ENCODE results near the gene NSMCE1. TPM values are rescaled to one million over a fixed set of nuclear protein-coding genes. Genes with fewer than 3 reads are reported as not detected.

NSMCE1 gene
- total and polyA plus RNA-seq, 2 of the 8 experiments (the other 6 are each of a cell fraction or from before 2014, with no cell fraction given): 8.1 to 16.6 TPM

GRCh38 chr16:27272076-27272475 lies 3.5 kb upstream of the NSMCE1 start:
- no peak overlapping the region for H3K14ac ChIP-seq (ENCODE audit: insufficient read length)
- ChIA-PET CTCF (ENCODE audit: partially characterized antibody) (interaction anchor here (0.8 to 1.3 kb wide), 2 partner anchors 21 to 244 kb away, joined by 3 to 4 read pairs; no protein-coding TSS in a partner anchor), POLR2A (ENCODE audit: partially characterized antibody) (interaction anchor here (1.1 kb wide), 1 partner anchor 32 kb away, joined by 3 read pairs; no protein-coding TSS in a partner anchor)
- DNase-seq (ENCODE audit: low read depth in 1 of 2, low spot score in 2 of 2) (no peak), FAIRE-seq (no peak)
- H3K4ac ChIP-seq (replicated peaks; ENCODE audit: insufficient read length, low read depth, low read length): no peak overlapping the region
- no peak overlapping the region for H3K4me2 ChIP-seq (ENCODE audit: insufficient read depth in 1 of 2, low read depth in 2 of 2, low read length in 2 of 2)
- no peak overlapping the region for H2AFZ ChIP-seq (ENCODE audit: low read length)
- no peaks in the 10 kb centered on the region for H3K79me2 ChIP-seq (ENCODE audit: control insufficient read depth in 1 of 2, insufficient read depth in 2 of 2, low read length in 2 of 2)
- no peaks in the 10 kb centered on the region for H3K9me3 ChIP-seq (ENCODE audit: insufficient read depth in 2 of 2, low read depth in 1 of 2, low read length in 1 of 2)
- H2BK12ac ChIP-seq (ENCODE audit: low read depth, low read length): no peak overlapping the region
- no peak overlapping the region for H3K56ac ChIP-seq (replicated peaks; ENCODE audit: insufficient read length, low read depth, low read length)
- H2BK5ac ChIP-seq (ENCODE audit: low read depth, low read length): no peak overlapping the region
- no peaks in the 10 kb centered on the region for H4K20me1 ChIP-seq (replicated peaks in 1 of 2; ENCODE audit: control insufficient read depth in 1 of 2, insufficient read depth in 2 of 2, low read length in 2 of 2)
- no peak overlapping the region for H2BK20ac ChIP-seq (ENCODE audit: low read length)
- no peak overlapping the region for H2BK15ac ChIP-seq (ENCODE audit: low read length)
- H3K18ac ChIP-seq (ENCODE audit: extremely low read depth, low read length): no peak overlapping the region
- no peaks in the 10 kb centered on the region; a peak in 1 of 8 replicates for H3K36me3 ChIP-seq (ENCODE audit: control insufficient read depth in 2 of 4, insufficient read depth in 4 of 4, low read length in 3 of 4)
- H3K79me1 ChIP-seq (ENCODE audit: low read depth, low read length): no peaks in the 10 kb centered on the region
- H3K23ac ChIP-seq (ENCODE audit: insufficient read length): no peak overlapping the region
- no peak overlapping the region for H2AK5ac ChIP-seq (ENCODE audit: low read depth, low read length)
- no peak overlapping the region for H4K91ac ChIP-seq (replicated peaks; ENCODE audit: insufficient read length, low read length)
- no peak overlapping the region for H3K4me3 ChIP-seq (ENCODE audit: extremely low read depth in 1 of 4, insufficient read depth in 2 of 4, low read depth in 3 of 4, low read length in 4 of 4)
- no peak overlapping the region for H3K27ac ChIP-seq (ENCODE audit: low read depth, low read length)
- H3K9ac ChIP-seq (replicated peaks in 1 of 4; ENCODE audit: extremely low read depth in 1 of 4, low read depth in 3 of 4, low read length in 3 of 4): no peak overlapping the region
- H3K4me1 ChIP-seq (replicated peaks in 1 of 4; ENCODE audit: control insufficient read depth in 3 of 4, insufficient read depth in 4 of 4, low read length in 3 of 4): peaks cover 0 to 9% (median 0%) of the 10 kb centered on the region in 4 experiments; a peak in 2 of 7 replicates
- H4K5ac ChIP-seq (ENCODE audit: insufficient read length, low read depth, low read length): no peak overlapping the region
- WGBS, 2 experiments (ENCODE audit: extremely low coverage in 1 of 2, insufficient coverage in 1 of 2, insufficient read length in 1 of 2, insufficient replicate concordance in 2 of 2, low coverage in 1 of 2, low lambda C conversion rate in 2 of 2, missing lambda C conversion rate in 1 of 2): 87% methylated on average over 4 of the region's 4 CpGs; no CpG with 5 or more reads in 1 of the 2 experiments
- H3K27me3 ChIP-seq (replicated peaks in 1 of 4; ENCODE audit: control insufficient read depth in 3 of 4, extremely low read depth in 1 of 4, insufficient read depth in 3 of 4, low read length in 3 of 4): no peaks in the 10 kb centered on the region
- H4K8ac ChIP-seq (ENCODE audit: extremely low read depth, insufficient read depth, low read length): no peak overlapping the region
- no peak overlapping the region for H2BK120ac ChIP-seq (replicated peaks; ENCODE audit: low read depth, low read length)
- H3K23me2 ChIP-seq (ENCODE audit: low read depth, low read length): peaks cover 6% of the 10 kb centered on the region; the same call in 1 of the 2 replicates
- TF ChIP-seq EP300 (IDR thresholded peaks at IDR 0.05; ENCODE audit: borderline replicate concordance in 1 of 2, low read depth in 2 of 2, low read length in 2 of 2) (no peak), SP2 (IDR thresholded peaks at IDR 0.05; ENCODE audit: low read length) (no peak), TBP (IDR thresholded peaks at IDR 0.05; ENCODE audit: low read depth, low read length) (no peak), RFX5 (IDR thresholded peaks at IDR 0.05; ENCODE audit: borderline replicate concordance, low read depth, low read length) (no peak), GTF2F1 (IDR thresholded peaks at IDR 0.05; ENCODE audit: borderline replicate concordance, low read depth, low read length) (no peak), TEAD4 (IDR thresholded peaks at IDR 0.05; ENCODE audit: low read depth, low read length) (no peak), NRF1 (IDR thresholded peaks at IDR 0.05; ENCODE audit: low read depth, low read length) (no peak), SIRT6 (IDR thresholded peaks at IDR 0.05; ENCODE audit: low read length) (no peak), TAF7 (optimal IDR thresholded peaks at IDR 0.05; ENCODE audit: borderline replicate concordance, low read depth, low read length) (no peak), SIX5 (IDR thresholded peaks at IDR 0.05; ENCODE audit: low read depth, low read length) (no peak), POLR2A (IDR thresholded peaks at IDR 0.05; ENCODE audit: control extremely low read depth in 1 of 2, low read depth in 2 of 2, low read length in 2 of 2) (no peak), RNF2 (IDR thresholded peaks at IDR 0.05; ENCODE audit: borderline replicate concordance, low read depth, low read length, missing control alignments, poor library complexity, severe bottlenecking) (no peak), ATF3 (IDR thresholded peaks at IDR 0.05; ENCODE audit: insufficient read depth, low read depth, low read length) (no peak), HDAC6 (IDR thresholded peaks at IDR 0.05; ENCODE audit: low read depth, low read length) (no peak)

Data from H1 (cell line).